ENCODE data around the gene MRPS27. TPM values are rescaled to one million over a fixed set of nuclear protein-coding genes. Genes with fewer than 3 reads are reported as not detected.
A peak's percentile ranks its signal among the peaks of the same experiment; 100 is the strongest.

MRPS27 gene
- 10 to 100 TPM; 48.2 to 53.9 TPM for total RNA-seq

DNA sequence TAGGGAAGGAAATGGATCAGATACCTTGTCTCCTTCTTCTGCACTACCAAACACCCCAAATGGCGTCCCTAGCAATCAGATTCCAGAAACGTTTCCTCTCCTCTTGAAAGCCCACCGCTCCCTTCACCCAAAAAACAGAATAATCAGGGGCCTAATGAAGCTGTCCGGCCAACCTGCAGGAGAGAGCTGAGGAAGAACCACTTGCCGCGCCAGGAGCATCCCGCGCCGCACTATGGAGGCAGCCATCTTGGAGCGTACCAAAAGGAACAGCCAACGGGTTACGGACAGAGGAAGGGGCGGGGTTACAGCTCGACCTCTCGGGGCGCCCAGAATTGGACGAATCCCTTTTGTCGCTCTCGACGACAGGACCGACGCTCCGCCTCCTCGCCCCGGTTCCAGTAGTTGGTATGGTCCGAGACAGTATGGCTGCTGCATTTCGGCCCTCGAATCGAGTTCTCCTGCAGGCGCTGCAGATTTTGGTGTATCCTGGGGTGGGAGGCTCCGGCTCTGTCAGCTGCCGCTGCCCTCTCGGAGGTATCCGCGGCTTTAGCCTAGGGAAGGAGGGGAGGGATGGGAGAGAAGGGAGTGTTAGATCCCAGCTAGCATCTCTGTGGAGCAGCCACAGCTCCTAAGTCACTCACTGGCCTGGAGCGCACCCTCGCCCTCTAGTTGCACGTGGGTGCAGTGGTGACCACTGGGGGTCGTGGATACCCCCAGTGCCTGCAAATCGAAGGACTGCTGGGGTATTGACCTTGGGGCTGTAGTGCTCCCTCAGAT lies at the start of gene MRPS27, which contains the start of gene PTCD2:
Gene MRPS27, minus strand, starts transcription at position 265 of the 777 bp plus-strand sequence. Its CDS starts 19 bp downstream, at position 246.
Gene PTCD2, plus strand, starts transcription at position 398 of the 777 bp plus-strand sequence. Its CDS starts 10 bp downstream, at position 408.
- Mint-ChIP-seq H3K36me3 (ENCODE audit: low read depth) (peaks cover 26% of the 10 kb centered on the region), H3K4me1 (ENCODE audit: low read depth) (peaks cover 43% of the 10 kb centered on the region), H3K27me3 (ENCODE audit: low read depth) (no peaks in the 10 kb centered on the region), H3K27ac (peak within 1 kb of the TSS; percentile 90), H3K4me3 (peak within 1 kb of the TSS; percentile 88), H3K9me3 (ENCODE audit: insufficient read depth) (no peaks in the 10 kb centered on the region)
- POLR2A ChIA-PET = interaction anchor here (0.6 to 3.8 kb wide), 12 partner anchors 12 to 1180 kb away, joined by 3 to 48 read pairs (median 3); partner anchors contain the start of genes MCCC2 and ZNF366
- ATAC-seq = peak; percentile 100
- DNase-seq = peak; percentile 97
- CTCF ChIA-PET = interaction anchor here (0.9 to 5.1 kb wide), 5 partner anchors 12 to 538 kb away, joined by 3 to 39 read pairs (median 3); no protein-coding TSS in a partner anchor

DNA sequence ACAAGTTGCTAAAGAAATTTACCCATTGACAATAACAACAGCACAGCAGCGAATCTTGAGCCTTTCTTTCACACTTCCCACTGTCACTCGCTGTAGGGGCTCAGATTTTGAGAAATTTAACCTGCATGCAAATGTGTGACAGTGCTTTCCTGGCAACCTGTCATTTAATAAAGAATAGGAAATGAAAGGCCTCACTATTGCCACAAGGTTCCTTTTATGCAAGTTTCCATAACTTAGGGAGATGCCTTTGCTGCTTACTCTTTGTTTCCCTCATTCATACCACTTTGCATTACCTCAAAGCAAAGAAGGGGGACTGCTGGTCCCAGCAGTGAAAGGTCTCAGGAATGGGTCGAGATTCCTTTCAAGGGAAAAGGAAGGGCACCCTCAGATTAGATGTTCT lies 49.7 kb upstream of the MRPS27 start:
- no peak for DNase-seq
- POLR2A ChIA-PET = no interaction called here
- CTCF ChIA-PET = interaction anchor here (0.7 to 1.4 kb wide), 3 partner anchors 10 to 449 kb away, joined by 4 to 6 read pairs (median 4); no protein-coding TSS in a partner anchor
- H3K27ac Mint-ChIP-seq = no peak overlapping the region
- H3K36me3 Mint-ChIP-seq (ENCODE audit: low read depth) = no peaks in the 10 kb centered on the region
- ATAC-seq = no peak
- peaks cover 2% of the 10 kb centered on the region for H3K4me1 Mint-ChIP-seq (ENCODE audit: low read depth)
- H3K9me3 Mint-ChIP-seq (ENCODE audit: insufficient read depth) = no peaks in the 10 kb centered on the region
- no peak overlapping the region for H3K4me3 Mint-ChIP-seq
- no peaks in the 10 kb centered on the region for H3K27me3 Mint-ChIP-seq (ENCODE audit: low read depth)

GRCh38 chr5:72369301-72369700 lies 49.3 kb upstream of the MRPS27 start:
- CTCF ChIA-PET = interaction anchor here (0.7 to 1.4 kb wide), 3 partner anchors 10 to 450 kb away, joined by 4 to 6 read pairs (median 4); no protein-coding TSS in a partner anchor
- H3K4me1 Mint-ChIP-seq (ENCODE audit: low read depth) = peaks cover 2% of the 10 kb centered on the region

DNA sequence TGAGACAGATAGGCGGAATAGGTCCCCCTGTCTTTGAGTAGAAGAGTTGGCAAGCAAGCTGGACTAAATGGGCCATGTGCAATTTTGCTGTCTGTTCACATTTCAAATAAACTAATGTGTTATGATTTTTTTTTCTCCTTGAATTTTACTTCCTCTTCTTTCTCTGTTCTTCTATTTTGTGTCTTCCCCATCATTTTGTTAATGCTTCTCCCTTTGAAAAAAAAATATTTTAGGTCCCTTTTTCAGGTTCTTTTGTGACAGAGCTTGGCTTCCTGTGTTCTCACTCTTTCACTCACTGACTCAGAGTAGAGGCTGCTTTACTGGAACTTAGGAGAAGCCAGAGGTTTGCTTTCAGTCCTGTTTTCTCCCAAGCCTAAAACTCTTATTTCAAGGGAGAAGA lies 48.2 kb upstream of the MRPS27 start:
- Mint-ChIP-seq H3K4me3 (no peak overlapping the region), H3K27me3 (ENCODE audit: low read depth) (no peaks in the 10 kb centered on the region), H3K27ac (no peak overlapping the region), H3K9me3 (ENCODE audit: insufficient read depth) (no peaks in the 10 kb centered on the region), H3K4me1 (ENCODE audit: low read depth) (peaks cover 7% of the 10 kb centered on the region), H3K36me3 (ENCODE audit: low read depth) (peaks cover 3% of the 10 kb centered on the region)
- DNase-seq (no peak), ATAC-seq (no peak)
- POLR2A ChIA-PET = no interaction called here
- CTCF ChIA-PET = no interaction called here

More at GRCh38 chr5:72369301-72369700, 49.3 kb upstream of the MRPS27 start:
- ATAC-seq (no peak), DNase-seq (no peak)
- POLR2A ChIA-PET = no interaction called here
- no peaks in the 10 kb centered on the region for H3K27me3 Mint-ChIP-seq (ENCODE audit: low read depth)
- H3K9me3 Mint-ChIP-seq (ENCODE audit: insufficient read depth) = no peaks in the 10 kb centered on the region
- no peak overlapping the region for H3K4me3 Mint-ChIP-seq
- no peaks in the 10 kb centered on the region for H3K36me3 Mint-ChIP-seq (ENCODE audit: low read depth)
- H3K27ac Mint-ChIP-seq = no peak overlapping the region

DNA sequence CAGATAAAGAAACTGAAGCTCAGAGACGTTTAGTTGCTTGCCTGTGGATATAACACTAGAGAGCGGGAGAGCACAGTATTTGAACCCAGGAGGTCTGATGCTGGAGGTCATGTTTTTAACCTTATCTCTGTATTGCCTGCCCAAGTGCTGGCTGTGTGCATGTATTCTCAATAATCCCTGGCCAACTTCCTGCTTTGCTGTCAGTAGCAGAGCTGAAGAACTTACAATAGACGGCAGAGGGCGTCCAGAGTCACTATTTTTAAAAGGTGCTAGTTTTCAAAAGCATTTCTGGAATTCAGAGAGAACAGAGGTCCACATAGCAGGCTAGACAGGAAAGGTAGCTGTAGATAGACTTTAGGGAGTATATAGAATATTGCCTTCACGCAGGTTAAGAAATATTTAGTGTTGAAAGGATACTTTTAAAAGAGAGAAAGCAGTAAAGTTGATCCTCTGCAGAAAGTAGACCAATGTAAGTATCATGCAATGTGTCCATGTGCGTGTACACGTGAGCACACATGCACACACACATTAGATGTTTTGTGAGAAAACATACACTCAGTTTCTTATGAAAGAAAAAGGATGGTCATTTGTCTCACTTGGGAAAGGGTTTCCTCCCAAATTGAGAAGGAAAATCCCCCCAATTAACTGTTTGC lies 46.4 kb upstream of the MRPS27 start:
- ChIA-PET CTCF (interaction anchor here (0.8 to 1.9 kb wide), 19 partner anchors 8 to 849 kb away, joined by 3 to 17 read pairs (median 3); no protein-coding TSS in a partner anchor), POLR2A (no interaction called here)
- Mint-ChIP-seq H3K9me3 (ENCODE audit: insufficient read depth) (no peaks in the 10 kb centered on the region), H3K27ac (no peak overlapping the region), H3K4me1 (ENCODE audit: low read depth) (peaks cover 7% of the 10 kb centered on the region), H3K27me3 (ENCODE audit: low read depth) (no peaks in the 10 kb centered on the region), H3K36me3 (ENCODE audit: low read depth) (peaks cover 16% of the 10 kb centered on the region), H3K4me3 (no peak overlapping the region)
- peak; percentile 90 for ATAC-seq
- peak; percentile 62 for DNase-seq

DNA sequence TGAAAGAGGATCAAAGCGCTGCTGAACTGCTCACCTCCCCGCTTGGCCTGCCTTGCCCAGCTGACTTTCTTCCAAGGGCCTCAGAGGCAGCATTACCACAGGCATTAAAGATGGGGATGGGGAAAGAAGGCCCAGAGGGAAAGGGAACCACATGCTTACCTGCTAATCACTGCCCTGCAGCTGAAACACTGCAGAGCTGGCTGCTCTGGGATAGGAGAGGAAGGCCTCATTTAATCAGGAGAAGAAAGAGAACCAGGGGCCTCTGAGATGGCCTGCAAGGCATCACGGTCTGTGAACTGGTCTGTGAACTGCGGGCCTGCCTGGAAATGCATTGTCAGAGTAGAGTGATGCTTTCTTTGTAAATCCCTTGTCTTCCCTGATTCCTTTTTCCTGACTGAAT lies 44.9 kb upstream of the MRPS27 start:
- ATAC-seq (no peak), DNase-seq (no peak)
- Mint-ChIP-seq H3K27me3 (ENCODE audit: low read depth) (no peaks in the 10 kb centered on the region), H3K4me3 (no peak overlapping the region), H3K27ac (no peak overlapping the region), H3K36me3 (ENCODE audit: low read depth) (peaks cover 26% of the 10 kb centered on the region), H3K4me1 (ENCODE audit: low read depth) (peaks cover 7% of the 10 kb centered on the region), H3K9me3 (ENCODE audit: insufficient read depth) (no peaks in the 10 kb centered on the region)
- CTCF ChIA-PET = interaction anchor here (1.0 to 1.9 kb wide), 3 partner anchors 8 to 63 kb away, joined by 3 to 9 read pairs (median 3); no protein-coding TSS in a partner anchor
- POLR2A ChIA-PET = no interaction called here

GRCh38 chr5:72364171-72364570 lies 44.1 kb upstream of the MRPS27 start:
- ATAC-seq (no peak), DNase-seq (no peak)
- Mint-ChIP-seq H3K4me1 (ENCODE audit: low read depth) (peaks cover 7% of the 10 kb centered on the region), H3K36me3 (ENCODE audit: low read depth) (peaks cover 32% of the 10 kb centered on the region), H3K27ac (no peak overlapping the region), H3K9me3 (ENCODE audit: insufficient read depth) (no peaks in the 10 kb centered on the region), H3K4me3 (no peak overlapping the region), H3K27me3 (ENCODE audit: low read depth) (no peaks in the 10 kb centered on the region)
- CTCF ChIA-PET = interaction anchor here (1.2 kb wide), 1 partner anchor 160 kb away, joined by 5 read pairs; no protein-coding TSS in a partner anchor
- POLR2A ChIA-PET = no interaction called here

DNA sequence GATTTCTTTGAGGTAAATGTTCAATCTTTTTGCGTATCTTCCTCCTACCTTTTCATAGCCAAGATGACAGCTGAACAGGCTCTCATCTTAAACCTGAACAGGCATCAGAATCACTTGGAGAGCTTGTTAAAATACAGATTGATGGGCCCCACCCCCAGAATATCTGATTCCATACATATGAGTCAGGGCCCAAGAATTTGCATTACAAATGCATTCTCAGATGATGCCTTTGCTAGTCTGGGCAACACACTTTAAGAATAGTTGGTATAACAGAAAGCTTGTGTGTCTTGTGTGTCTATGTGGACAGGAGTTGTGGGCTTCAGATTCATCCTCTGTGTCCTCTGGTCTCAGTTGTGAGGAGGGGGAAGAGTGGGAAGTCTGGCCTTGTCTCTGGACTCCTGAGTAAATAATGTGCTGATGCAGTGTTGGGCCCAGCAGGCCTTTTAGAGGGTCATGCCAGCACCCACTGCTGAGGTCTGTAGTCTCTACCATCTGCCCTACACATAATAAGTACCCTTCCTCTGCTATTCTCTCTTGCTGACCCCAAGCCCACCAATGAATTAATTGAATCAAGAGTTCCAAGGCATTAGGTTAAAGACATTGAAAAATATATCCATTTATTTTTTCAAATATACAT lies 43.2 kb upstream of the MRPS27 start:
- no peaks in the 10 kb centered on the region for H3K27me3 Mint-ChIP-seq (ENCODE audit: low read depth)
- peaks cover 34% of the 10 kb centered on the region for H3K36me3 Mint-ChIP-seq (ENCODE audit: low read depth)
- ATAC-seq (no peak), DNase-seq (no peak)
- peaks cover 7% of the 10 kb centered on the region for H3K4me1 Mint-ChIP-seq (ENCODE audit: low read depth)
- H3K4me3 Mint-ChIP-seq = no peak overlapping the region
- ChIA-PET CTCF (interaction anchor here (1.2 kb wide), 1 partner anchor 160 kb away, joined by 5 read pairs; no protein-coding TSS in a partner anchor), POLR2A (no interaction called here)
- no peaks in the 10 kb centered on the region for H3K9me3 Mint-ChIP-seq (ENCODE audit: insufficient read depth)
- H3K27ac Mint-ChIP-seq = no peak overlapping the region

DNA sequence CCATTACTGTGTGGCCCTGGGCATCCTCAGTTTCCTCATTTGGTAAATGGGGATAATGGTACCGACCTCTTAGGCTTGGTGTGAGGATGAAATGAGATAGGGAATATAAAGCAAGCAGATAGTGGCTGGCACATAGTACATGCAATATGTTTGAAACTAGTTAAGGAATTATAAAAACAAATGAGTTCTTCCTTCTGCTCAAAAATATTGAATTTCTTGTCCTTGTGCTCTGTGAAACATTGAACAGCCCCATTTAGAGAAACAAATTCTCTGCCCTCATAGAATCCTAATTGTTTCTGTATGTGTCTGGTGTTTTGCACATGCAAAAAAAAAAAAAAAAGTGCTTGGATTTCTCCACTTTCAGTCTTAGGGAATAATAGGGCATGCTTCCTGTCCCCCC lies 39.8 kb upstream of the MRPS27 start:
- H3K4me3 Mint-ChIP-seq = no peak overlapping the region
- peaks cover 5% of the 10 kb centered on the region for H3K4me1 Mint-ChIP-seq (ENCODE audit: low read depth)
- DNase-seq = no peak
- no peak for ATAC-seq
- H3K27ac Mint-ChIP-seq = no peak overlapping the region
- H3K36me3 Mint-ChIP-seq (ENCODE audit: low read depth) = peaks cover 34% of the 10 kb centered on the region
- no peaks in the 10 kb centered on the region for H3K9me3 Mint-ChIP-seq (ENCODE audit: insufficient read depth)
- no peaks in the 10 kb centered on the region for H3K27me3 Mint-ChIP-seq (ENCODE audit: low read depth)
- ChIA-PET CTCF (no interaction called here), POLR2A (no interaction called here)

GRCh38 chr5:72358925-72359324 lies 38.9 kb upstream of the MRPS27 start:
- Mint-ChIP-seq H3K4me3 (no peak overlapping the region), H3K27ac (no peak overlapping the region), H3K36me3 (ENCODE audit: low read depth) (peaks cover 34% of the 10 kb centered on the region), H3K27me3 (ENCODE audit: low read depth) (no peaks in the 10 kb centered on the region), H3K9me3 (ENCODE audit: insufficient read depth) (no peaks in the 10 kb centered on the region), H3K4me1 (ENCODE audit: low read depth) (peaks cover 3% of the 10 kb centered on the region)
- ATAC-seq (no peak), DNase-seq (no peak)
- POLR2A ChIA-PET = no interaction called here
- CTCF ChIA-PET = no interaction called here

DNA sequence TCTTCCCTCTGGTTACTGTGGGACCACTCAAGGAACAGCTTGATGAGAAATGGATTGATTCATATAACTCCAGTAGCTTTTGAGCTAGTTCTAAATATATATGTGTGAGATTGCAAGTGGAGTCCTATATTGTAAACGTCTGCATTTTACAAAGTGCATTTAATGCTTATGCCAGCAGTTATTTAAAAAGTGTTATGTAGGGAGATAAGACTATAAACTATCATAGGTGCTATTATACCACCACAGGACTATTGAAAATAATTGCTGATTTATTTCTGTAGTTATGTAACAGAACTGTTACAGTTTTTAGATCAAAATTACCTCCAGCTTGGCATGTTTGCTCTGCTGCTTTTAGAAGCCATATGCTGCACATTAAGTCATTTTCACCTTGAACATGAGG lies 36.3 kb upstream of the MRPS27 start:
- Mint-ChIP-seq H3K36me3 (ENCODE audit: low read depth) (peaks cover 23% of the 10 kb centered on the region), H3K4me1 (ENCODE audit: low read depth) (no peaks in the 10 kb centered on the region), H3K27ac (no peak overlapping the region), H3K4me3 (no peak overlapping the region), H3K9me3 (ENCODE audit: insufficient read depth) (no peaks in the 10 kb centered on the region), H3K27me3 (ENCODE audit: low read depth) (no peaks in the 10 kb centered on the region)
- CTCF ChIA-PET = interaction anchor here (0.6 to 1.8 kb wide), 4 partner anchors 10 to 755 kb away, joined by 3 to 9 read pairs (median 3); no protein-coding TSS in a partner anchor
- no peak for DNase-seq
- ATAC-seq = no peak
- POLR2A ChIA-PET = no interaction called here
